Neural progenitor cell (in vitro differentiated cells): ENCODE results near the gene NOSTRIN.

Experiments used
- CTCF ChIP-seq: fragments of 200-600 bp; sonication (generic); IDR thresholded peaks from 2 replicates; pipeline ENCODE4 v1.5.1; 2017; ENCODE audit warnings: antibody characterized with exemption, mild to moderate bottlenecking
- EZH2phosphoT487 ChIP-seq: fragments of 200-600 bp; sonication (generic); IDR thresholded peaks from 2 replicates; pipeline ENCODE4 v1.6.1; 2017; ENCODE audit warnings: antibody characterized with exemption

- TF ChIP-seq EZH2phosphoT487 (no peak), CTCF (no peak)
Observed at GRCh38 chr2:168772704-168773103, 29.7 kb upstream of the NOSTRIN start.
